H9 (cell line): Measurements from ENCODE around the gene CEACAM4. TPM values are rescaled to one million over a fixed set of nuclear protein-coding genes. Genes with fewer than 3 reads are reported as not detected.
"Not testable (repeated sequence)": the region's sequence is repeated elsewhere in the genome, so short reads cannot be mapped to it uniquely, and the experiment has no call there.

Experiments used
- DNase-seq: peaks from one replicate; pipeline ENCODE4 v3.0.0-alpha.2; 2017
- H2AFZ ChIP-seq: one replicate; pipeline ENCODE4 v1.6.1; 2013; ENCODE audit warnings: mild to moderate bottlenecking, low read length, control low read depth, moderate library complexity
- H2AK5ac ChIP-seq: 2 replicates; pipeline ENCODE4 v1.6.1; 2013; ENCODE audit warnings: low read length, control low read depth, mixed read lengths; ENCODE audit not compliant: insufficient read length
- H2BK120ac ChIP-seq: one replicate; pipeline ENCODE4 v1.6.1; 2013; ENCODE audit warnings: low read depth, mild to moderate bottlenecking, low read length, control low read depth, inconsistent platforms; ENCODE audit not compliant: poor library complexity, severe bottlenecking
- H2BK12ac ChIP-seq: 2 replicates; pipeline ENCODE4 v1.6.1; 2013; ENCODE audit warnings: low read length, control low read depth, mixed read lengths, low read depth; ENCODE audit not compliant: insufficient read length
- H2BK15ac ChIP-seq: 2 replicates; pipeline ENCODE4 v1.6.1; 2013; ENCODE audit warnings: low read depth, low read length, control low read depth
- H2BK20ac ChIP-seq: one replicate; pipeline ENCODE4 v1.6.1; 2013; ENCODE audit warnings: low read depth, mild to moderate bottlenecking, low read length, control low read depth, inconsistent platforms; ENCODE audit not compliant: poor library complexity, severe bottlenecking
- H2BK5ac ChIP-seq: 2 replicates; pipeline ENCODE4 v1.6.1; 2013; ENCODE audit warnings: low read length, control low read depth, mixed read lengths; ENCODE audit not compliant: insufficient read length
- H3K14ac ChIP-seq: 2 replicates; pipeline ENCODE4 v1.6.1; 2013; ENCODE audit warnings: low read length, control low read depth; ENCODE audit not compliant: insufficient read depth
- H3K18ac ChIP-seq: 2 replicates; pipeline ENCODE4 v1.6.1; 2013; ENCODE audit warnings: low read depth, mild to moderate bottlenecking, mixed read lengths, low read length, control low read depth; ENCODE audit not compliant: insufficient read length
- H3K23ac ChIP-seq: 2 replicates; pipeline ENCODE4 v1.6.1; 2013; ENCODE audit warnings: low read length, control low read depth, mixed read lengths, low read depth; ENCODE audit not compliant: insufficient read length
- H3K23me2 ChIP-seq: 2 replicates; pipeline ENCODE4 v1.6.1; 2013; ENCODE audit warnings: low read depth, mild to moderate bottlenecking, mixed read lengths, low read length, control low read depth; ENCODE audit not compliant: insufficient read length, poor library complexity, severe bottlenecking
- H3K27ac ChIP-seq: 2 replicates; pipeline ENCODE4 v1.5.1; 2013; ENCODE audit warnings: low read length, control low read depth, mixed read lengths, low read depth; ENCODE audit not compliant: insufficient read length
- H3K27me3 ChIP-seq: 2 replicates; pipeline ENCODE4 v1.6.1; 2013; ENCODE audit warnings: low read length, control low read depth, inconsistent platforms; ENCODE audit not compliant: insufficient read depth
- H3K4ac ChIP-seq: 2 replicates; pipeline ENCODE4 v1.6.1; 2013; ENCODE audit warnings: low read depth, mild to moderate bottlenecking, control low read depth, inconsistent platforms, low read length, moderate library complexity
- H3K4me1 ChIP-seq: 2 replicates; pipeline ENCODE4 v1.6.1; 2013; ENCODE audit warnings: low read length, control low read depth, inconsistent platforms; ENCODE audit not compliant: insufficient read depth
- H3K4me2 ChIP-seq: 2 replicates; pipeline ENCODE4 v1.6.1; 2013; ENCODE audit warnings: low read length, control low read depth, mixed read lengths; ENCODE audit not compliant: insufficient read length, insufficient read depth
- H3K56ac ChIP-seq: 2 replicates; pipeline ENCODE4 v1.6.1; 2013; ENCODE audit warnings: low read depth, mild to moderate bottlenecking, mixed read lengths, low read length, control low read depth; ENCODE audit not compliant: insufficient read length
- H3K79me1 ChIP-seq: 2 replicates; pipeline ENCODE4 v1.6.1; 2013; ENCODE audit warnings: low read depth, mild to moderate bottlenecking, moderate library complexity, low read length, control low read depth, inconsistent platforms; ENCODE audit not compliant: insufficient read depth, poor library complexity, severe bottlenecking
- H3K79me2 ChIP-seq: 2 replicates; pipeline ENCODE4 v1.6.1; 2013; ENCODE audit warnings: low read length, control low read depth, inconsistent platforms; ENCODE audit not compliant: insufficient read depth
- H3K9ac ChIP-seq: 2 replicates; pipeline ENCODE4 v1.6.1; 2013; ENCODE audit warnings: low read length, control low read depth, mixed read lengths; ENCODE audit not compliant: insufficient read length; ENCODE audit errors: extremely low read depth
- H3K9me3 ChIP-seq: one replicate; pipeline ENCODE4 v1.6.1; 2013; ENCODE audit warnings: low read depth, low read length, inconsistent platforms; ENCODE audit not compliant: control insufficient read depth
- H3T11ph ChIP-seq: one replicate; pipeline ENCODE4 v1.6.1; 2013; ENCODE audit warnings: mild to moderate bottlenecking, low read length, control low read depth, inconsistent platforms
- H4K20me1 ChIP-seq: one replicate; pipeline ENCODE4 v1.6.1; 2013; ENCODE audit not compliant: control insufficient read depth, insufficient read length, insufficient read depth
- H4K5ac ChIP-seq: 2 replicates; pipeline ENCODE4 v1.6.1; 2013; ENCODE audit warnings: low read depth, mild to moderate bottlenecking, mixed read lengths, low read length, control low read depth; ENCODE audit not compliant: insufficient read length
- H4K8ac ChIP-seq: replicated peaks from 2 replicates; pipeline ENCODE4 v1.6.1; 2013; ENCODE audit warnings: low read length, control low read depth, mixed read lengths, low read depth; ENCODE audit not compliant: insufficient read length
- H4K91ac ChIP-seq: 2 replicates; pipeline ENCODE4 v1.6.1; 2013; ENCODE audit warnings: low read depth, mild to moderate bottlenecking, moderate library complexity, mixed read lengths, low read length, control low read depth; ENCODE audit not compliant: insufficient read length
- H3K27ac Mint-ChIP-seq, 3 experiments: 2 replicates in 2 of 3; 3 replicates in 1 of 3; pipeline ENCODE4 v1.8.0; 2020 to 2021; ENCODE audit warnings: mixed read lengths in 3 of 3, mild to moderate bottlenecking in 1 of 3, moderate library complexity in 1 of 3
- H3K27me3 Mint-ChIP-seq: 2 replicates; pipeline ENCODE4 v1.8.0; 2021; ENCODE audit warnings: low read depth, mild to moderate bottlenecking, moderate library complexity, mixed read lengths
- H3K36me3 Mint-ChIP-seq, 3 experiments: 2 replicates in 2 of 3; 3 replicates in 1 of 3; pipeline ENCODE4 v1.8.0; 2020 to 2021; ENCODE audit warnings: low read depth in 3 of 3, mixed read lengths in 3 of 3; ENCODE audit not compliant: insufficient read depth in 1 of 3
- H3K4me1 Mint-ChIP-seq, 2 experiments: 2 replicates each; pipeline ENCODE4 v1.8.0; 2020; ENCODE audit warnings: mixed read lengths in 2 of 2
- H3K4me3 Mint-ChIP-seq, 2 experiments: 2 replicates in 1 of 2; 3 replicates in 1 of 2; pipeline ENCODE4 v1.8.0; 2020 to 2021; ENCODE audit warnings: mild to moderate bottlenecking in 2 of 2, mixed read lengths in 2 of 2, moderate library complexity in 1 of 2
- H3K9me3 Mint-ChIP-seq, 2 experiments: 2 replicates in 1 of 2; 3 replicates in 1 of 2; pipeline ENCODE4 v1.8.0; 2020; ENCODE audit warnings: mild to moderate bottlenecking in 2 of 2, mixed read lengths in 2 of 2, moderate library complexity in 1 of 2
- WGBS: extraction: QIAGEN DNeasy Blood & Tissue Kit; methylation state at CpG from one replicate; pipeline ENCODE4 v1.1.7; 2013; ENCODE audit warnings: missing lambda C conversion rate, low lambda C conversion rate, mixed read lengths; ENCODE audit not compliant: insufficient read length; ENCODE audit errors: extremely low coverage; 5-methylcytosine and 5-hydroxymethylcytosine counted together
- total RNA-seq: library from RNA; stranded (reverse); gene quantifications from 2 replicates; pipeline ENCODE4 v1.2.1, GENCODE V29; 2021
- TF ChIP-seq, protein P1 (sequence below): fragments of 200-600 bp; sonication (generic); conservative IDR thresholded peaks from 3 replicates; pipeline ENCODE4 v1.8.0; 2021; ENCODE audit warnings: antibody characterized with exemption, mild to moderate bottlenecking

Gene CEACAM4
- total RNA-seq, 1 experiment from 2014 or later = not detected

GRCh38 chr19:41657157-41657556 lies 30.3 kb upstream of the CEACAM4 start:
- Histone ChIP-seq H3K27ac (no peak overlapping the region), H3K4me2 (no peak overlapping the region), H3K9me3 (peaks cover 32% of the 10 kb centered on the region), H2BK5ac (no peak overlapping the region), H2AK5ac (no peak overlapping the region), H3K14ac (no peak overlapping the region), H2BK20ac (no peak overlapping the region), H4K20me1 (no peaks in the 10 kb centered on the region), H3T11ph (no peak overlapping the region), H2BK12ac (no peak overlapping the region), H3K4me1 (no peaks in the 10 kb centered on the region), H4K5ac (no peak overlapping the region), H4K91ac (no peak overlapping the region), H3K23me2 (no peaks in the 10 kb centered on the region), H3K79me1 (no peaks in the 10 kb centered on the region), H4K8ac (no peak overlapping the region), H3K79me2 (no peaks in the 10 kb centered on the region), H3K56ac (no peak overlapping the region), H3K23ac (no peak overlapping the region), H3K9ac (no peak overlapping the region), H2BK120ac (no peak overlapping the region), H3K27me3 (no peaks in the 10 kb centered on the region), H3K18ac (no peak overlapping the region), H3K4ac (no peak overlapping the region), H2BK15ac (no peak overlapping the region), H2AFZ (no peak overlapping the region)
- no CpG with 5 or more reads among the region's 2 CpGs for WGBS
- Mint-ChIP-seq H3K27me3 (peaks cover 3% of the 10 kb centered on the region), H3K9me3 (peaks cover 85 to 98% of the 10 kb centered on the region in 2 experiments), H3K27ac (no peak overlapping the region), H3K36me3 (peaks cover 0 to 44% (median 4%) of the 10 kb centered on the region in 3 experiments; a peak in 3 of 7 replicates), H3K4me1 (no peaks in the 10 kb centered on the region), H3K4me3 (no peak overlapping the region)
- TF ChIP-seq, protein P1, sequence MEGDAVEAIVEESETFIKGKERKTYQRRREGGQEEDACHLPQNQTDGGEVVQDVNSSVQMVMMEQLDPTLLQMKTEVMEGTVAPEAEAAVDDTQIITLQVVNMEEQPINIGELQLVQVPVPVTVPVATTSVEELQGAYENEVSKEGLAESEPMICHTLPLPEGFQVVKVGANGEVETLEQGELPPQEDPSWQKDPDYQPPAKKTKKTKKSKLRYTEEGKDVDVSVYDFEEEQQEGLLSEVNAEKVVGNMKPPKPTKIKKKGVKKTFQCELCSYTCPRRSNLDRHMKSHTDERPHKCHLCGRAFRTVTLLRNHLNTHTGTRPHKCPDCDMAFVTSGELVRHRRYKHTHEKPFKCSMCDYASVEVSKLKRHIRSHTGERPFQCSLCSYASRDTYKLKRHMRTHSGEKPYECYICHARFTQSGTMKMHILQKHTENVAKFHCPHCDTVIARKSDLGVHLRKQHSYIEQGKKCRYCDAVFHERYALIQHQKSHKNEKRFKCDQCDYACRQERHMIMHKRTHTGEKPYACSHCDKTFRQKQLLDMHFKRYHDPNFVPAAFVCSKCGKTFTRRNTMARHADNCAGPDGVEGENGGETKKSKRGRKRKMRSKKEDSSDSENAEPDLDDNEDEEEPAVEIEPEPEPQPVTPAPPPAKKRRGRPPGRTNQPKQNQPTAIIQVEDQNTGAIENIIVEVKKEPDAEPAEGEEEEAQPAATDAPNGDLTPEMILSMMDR = no peak
- no peak for DNase-seq

GRCh38 chr19:41656756-41657155 lies 29.9 kb upstream of the CEACAM4 start:
- WGBS = no CpG with 5 or more reads among the region's 2 CpGs
- peaks cover 84 to 97% of the 10 kb centered on the region in 2 experiments for H3K9me3 Mint-ChIP-seq
- not testable (repeated sequence) for H3K27me3 Mint-ChIP-seq

More at GRCh38 chr19:41656756-41657155, 29.9 kb upstream of the CEACAM4 start:
- not testable (repeated sequence) for H4K20me1 ChIP-seq, H3K9ac ChIP-seq, H3K79me2 ChIP-seq, H2BK12ac ChIP-seq, H3K56ac ChIP-seq, H2BK15ac ChIP-seq, H4K8ac ChIP-seq, H3K23me2 ChIP-seq, H2AK5ac ChIP-seq, H3K4me1 ChIP-seq, H2BK20ac ChIP-seq, H3K4me3 Mint-ChIP-seq, H3K4me2 ChIP-seq, H3K4me1 Mint-ChIP-seq, H3K4ac ChIP-seq, H3K27me3 ChIP-seq, H4K5ac ChIP-seq, H4K91ac ChIP-seq, H3K14ac ChIP-seq, H3K27ac Mint-ChIP-seq, H2BK120ac ChIP-seq, H3K27ac ChIP-seq, H3T11ph ChIP-seq, H3K18ac ChIP-seq, H3K79me1 ChIP-seq, H3K23ac ChIP-seq, DNase-seq, H2BK5ac ChIP-seq, H2AFZ ChIP-seq
- H3K36me3 Mint-ChIP-seq = peaks cover 0 to 43% (median 4%) of the 10 kb centered on the region in 3 experiments; a peak in 3 of 7 replicates
- H3K9me3 ChIP-seq = peaks cover 36% of the 10 kb centered on the region
